Neural crest cell (in vitro differentiated cells): Measurements from ENCODE around the gene ZNF618. TPM values are rescaled to one million over a fixed set of nuclear protein-coding genes. Genes with fewer than 3 reads are reported as not detected.
A peak's percentile ranks its signal among the peaks of the same experiment; 100 is the strongest.

Experiments
- DNase-seq: peaks from one replicate; pipeline ENCODE4 v3.0.0; 2021; ENCODE audit warnings: low read depth, mixed read lengths, low spot score
- H3K27ac Mint-ChIP-seq: one replicate; pipeline ENCODE4 v1.8.0; 2021; ENCODE audit warnings: mild to moderate bottlenecking, mixed read lengths; ENCODE audit not compliant: unreplicated experiment
- H3K27me3 Mint-ChIP-seq: 2 replicates; pipeline ENCODE4 v1.8.0; 2021; ENCODE audit warnings: low read depth, mild to moderate bottlenecking, mixed read lengths
- H3K36me3 Mint-ChIP-seq: 2 replicates; pipeline ENCODE4 v1.8.0; 2021; ENCODE audit warnings: low read depth, mild to moderate bottlenecking, mixed read lengths
- H3K4me1 Mint-ChIP-seq: 2 replicates; pipeline ENCODE4 v1.8.0; 2021; ENCODE audit warnings: mixed read lengths
- H3K4me3 Mint-ChIP-seq: one replicate; pipeline ENCODE4 v1.8.0; 2021; ENCODE audit warnings: mild to moderate bottlenecking, mixed read lengths
- H3K9me3 Mint-ChIP-seq: 2 replicates; pipeline ENCODE4 v1.8.0; 2021; ENCODE audit warnings: mixed read lengths
- CTCF ChIP-seq: fragments of 200-600 bp; sonication (generic); conservative IDR thresholded peaks from 2 replicates; pipeline ENCODE4 v1.5.0; 2021; ENCODE audit warnings: antibody characterized with exemption, mild to moderate bottlenecking
- total RNA-seq: library from RNA; stranded (reverse); gene quantifications from 2 replicates; pipeline ENCODE4 v1.2.1, GENCODE V29; 2021

ZNF618 gene
- total RNA-seq, 1 donor from 2014 or later, result 60.8 TPM

- no peak for TF ChIP-seq CTCF
- Mint-ChIP-seq H3K27me3 (peaks cover 7% of the 10 kb centered on the region), H3K27ac (no peak overlapping the region), H3K9me3 (peaks cover 6% of the 10 kb centered on the region), H3K4me1 (no peaks in the 10 kb centered on the region), H3K36me3 (peaks cover 10% of the 10 kb centered on the region), H3K4me3 (no peak overlapping the region)
- no peak for DNase-seq
Measured at GRCh38 chr9:114059047-114059803, 183.1 kb downstream of the ZNF618 start.

- Mint-ChIP-seq H3K4me3 (no peak overlapping the region), H3K27ac (peak overlapping the region; percentile 83), H3K36me3 (peaks cover 10% of the 10 kb centered on the region), H3K27me3 (peaks cover 7% of the 10 kb centered on the region), H3K9me3 (peaks cover 6% of the 10 kb centered on the region), H3K4me1 (no peaks in the 10 kb centered on the region)
- no peak for TF ChIP-seq CTCF
- DNase-seq, result no peak
Measured at GRCh38 chr9:114060070-114060469, 184.0 kb downstream of the ZNF618 start.

DNA sequence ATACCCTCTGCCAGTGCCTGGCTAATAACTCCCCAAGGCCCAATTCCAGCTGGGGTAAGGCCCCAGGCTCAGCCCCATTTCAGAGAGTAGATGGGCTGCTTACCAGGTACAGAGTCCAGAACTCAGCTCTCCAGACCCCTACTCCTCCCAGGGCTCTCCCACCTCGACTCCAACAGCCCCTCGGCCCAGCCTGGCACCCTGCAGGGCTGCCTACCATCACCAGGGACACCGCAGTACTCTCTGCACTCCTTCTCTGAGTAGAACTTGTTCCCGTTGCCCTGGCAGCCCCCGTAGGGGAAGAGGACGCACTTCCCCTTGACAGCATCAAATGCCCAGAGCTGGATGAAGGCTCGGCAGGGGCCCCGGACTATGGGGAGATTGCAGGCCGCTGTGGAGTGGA is 184.6 kb downstream of the ZNF618 start:
- no peak for DNase-seq
- TF ChIP-seq CTCF, result no peak
- Mint-ChIP-seq H3K9me3 (peaks cover 6% of the 10 kb centered on the region), H3K27me3 (peaks cover 7% of the 10 kb centered on the region), H3K36me3 (peaks cover 10% of the 10 kb centered on the region), H3K4me1 (no peaks in the 10 kb centered on the region), H3K27ac (no peak overlapping the region), H3K4me3 (no peak overlapping the region)

GRCh38 chr9:114061292-114061691 is 185.2 kb downstream of the ZNF618 start:
- Mint-ChIP-seq H3K36me3 (peaks cover 10% of the 10 kb centered on the region), H3K9me3 (peaks cover 6% of the 10 kb centered on the region), H3K27me3 (peaks cover 7% of the 10 kb centered on the region), H3K27ac (no peak overlapping the region), H3K4me1 (no peaks in the 10 kb centered on the region), H3K4me3 (no peak overlapping the region)
- no peak for DNase-seq
- TF ChIP-seq CTCF, result no peak

- no peaks in the 10 kb centered on the region for H3K4me1 Mint-ChIP-seq
- no peak for TF ChIP-seq CTCF
- no peak for DNase-seq
- peaks cover 6% of the 10 kb centered on the region for H3K9me3 Mint-ChIP-seq
- no peak overlapping the region for H3K27ac Mint-ChIP-seq
- no peak overlapping the region for H3K4me3 Mint-ChIP-seq
- H3K27me3 Mint-ChIP-seq, result peaks cover 7% of the 10 kb centered on the region
- peaks cover 10% of the 10 kb centered on the region for H3K36me3 Mint-ChIP-seq
Measured at GRCh38 chr9:114061830-114062474, 185.8 kb downstream of the ZNF618 start.
